COLO668 (cell line): ENCODE data around the gene DNAH3.
A peak's percentile ranks its signal among the peaks of the same experiment; 100 is the strongest.
"Not testable (repeated sequence)": the region's sequence is repeated elsewhere in the genome, so short reads cannot be mapped to it uniquely, and the experiment has no call there.

ENCODE experiments used
- DNase-seq: peaks from one replicate; lab custom pipeline; 2025; ENCODE audit not compliant: unreplicated experiment; lab: John Stamatoyannopoulos, UW

The DNAH3 gene

DNA sequence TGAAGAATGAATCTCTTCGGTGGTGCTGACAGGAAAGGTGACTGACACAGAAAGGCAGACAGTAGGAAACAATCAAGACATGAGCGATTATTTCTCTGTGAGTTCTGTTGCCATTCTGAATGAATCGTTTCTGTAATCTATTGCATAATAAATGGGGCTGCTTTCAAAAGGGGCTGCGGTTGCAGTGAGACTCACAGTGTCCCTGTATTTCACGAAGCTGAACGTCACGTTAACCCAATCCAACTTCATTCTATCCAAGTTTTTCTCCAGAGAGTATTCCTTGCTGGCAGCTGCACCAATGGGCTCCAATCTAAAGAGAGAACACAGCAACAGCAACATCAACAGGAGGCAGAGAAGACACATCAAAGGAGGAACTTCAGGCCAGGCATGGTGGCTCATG lies 75.4 kb downstream of the DNAH3 start:
- DNase-seq: no peak

DNA sequence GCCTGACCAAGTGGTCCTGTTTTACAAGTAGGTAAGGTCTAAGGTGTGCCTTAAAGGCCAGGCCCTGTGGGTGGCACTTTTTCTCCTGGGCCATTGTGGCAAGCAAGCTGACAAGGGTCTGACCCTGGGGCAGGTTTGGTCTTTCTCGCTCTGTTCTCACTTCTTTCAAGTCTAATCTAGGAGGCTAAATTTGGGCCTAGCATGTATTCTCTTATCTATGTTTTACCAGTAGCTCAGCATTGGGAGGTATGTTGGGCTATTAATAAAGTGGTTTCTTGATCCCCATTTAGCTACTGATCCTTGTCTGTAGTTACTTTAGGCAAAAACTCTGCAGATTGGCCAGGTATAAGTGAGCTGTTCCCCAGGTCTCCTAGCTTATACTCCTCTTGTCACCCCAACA lies 77.7 kb downstream of the DNAH3 start:
- no peak for DNase-seq

DNA sequence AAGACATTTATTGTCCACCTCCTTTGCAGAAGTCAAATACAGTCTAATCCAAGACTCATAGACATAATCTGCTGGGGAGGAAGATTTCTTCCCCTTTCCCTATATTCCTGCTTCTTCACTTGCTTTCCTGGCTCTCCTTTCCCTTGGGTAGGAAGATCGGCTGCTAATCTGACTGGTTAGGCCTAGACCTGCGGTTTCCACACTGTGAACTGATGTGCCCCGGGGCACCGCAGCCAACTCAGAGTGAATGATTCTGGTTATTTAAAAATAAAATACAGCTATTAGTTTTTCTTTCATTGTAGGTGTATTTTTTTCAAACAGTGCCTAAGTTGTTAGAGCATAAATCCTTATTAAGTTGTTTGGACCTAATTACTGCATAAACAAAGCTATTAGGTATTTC lies 78.9 kb downstream of the DNAH3 start:
- DNase-seq: no peak

DNA sequence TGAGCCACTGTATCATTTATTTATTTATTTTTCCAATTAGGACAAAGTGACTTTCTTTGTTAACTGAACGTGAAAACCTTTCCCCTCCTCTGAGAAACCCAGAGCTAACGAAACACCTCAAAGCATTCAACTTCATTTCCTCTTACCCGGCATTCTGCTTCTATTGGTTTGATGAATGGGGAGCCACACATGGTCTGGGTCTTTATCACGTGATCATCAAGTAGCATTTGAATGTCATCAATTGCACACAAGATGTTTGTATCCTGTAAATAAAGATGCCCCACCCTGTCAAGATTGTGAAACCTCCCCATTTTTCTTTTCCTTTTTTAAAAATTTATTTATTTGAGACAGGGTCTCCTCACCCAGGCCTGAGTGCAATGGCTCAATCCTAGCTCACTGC lies 80.1 kb downstream of the DNAH3 start:
- no peak for DNase-seq

DNA sequence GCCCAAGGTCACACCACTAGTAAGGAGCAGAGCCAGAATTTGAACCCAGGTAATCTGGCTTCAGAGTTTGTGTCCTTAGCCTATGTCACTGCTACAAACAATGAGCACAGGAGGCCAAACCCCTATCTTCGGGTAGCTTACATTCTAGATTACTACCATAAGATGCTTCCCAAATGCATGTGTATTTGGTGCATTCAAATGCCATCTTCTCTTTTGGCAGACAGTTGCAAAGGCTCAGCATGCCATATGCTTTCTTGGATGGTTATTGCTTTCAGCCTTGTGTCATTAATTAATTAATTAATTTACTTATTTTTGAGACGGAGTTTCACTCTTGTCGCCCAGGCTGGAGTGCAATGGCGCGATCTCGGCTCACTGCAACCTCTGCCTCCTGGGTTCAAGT lies 80.7 kb downstream of the DNAH3 start:
- DNase-seq: no peak

DNA sequence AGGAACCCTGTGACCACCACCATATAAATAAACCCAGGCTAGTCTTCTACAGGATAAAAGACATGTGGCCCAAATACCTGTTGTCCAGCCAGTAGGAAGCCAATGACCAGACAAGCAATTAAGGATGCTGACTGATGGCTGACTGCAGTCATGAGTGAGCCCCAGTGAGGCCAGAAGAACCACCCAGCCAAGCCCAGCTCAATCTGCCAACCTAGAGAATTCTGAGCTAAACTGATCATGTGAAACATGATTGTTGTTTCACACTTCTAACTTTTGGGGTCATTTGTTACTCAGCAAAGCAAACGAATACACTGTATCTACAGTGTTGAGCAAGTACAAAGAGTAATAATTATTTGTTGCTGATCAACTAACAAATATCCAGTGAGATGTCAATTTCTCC lies 86.4 kb downstream of the DNAH3 start:
- DNase-seq: no peak

DNA sequence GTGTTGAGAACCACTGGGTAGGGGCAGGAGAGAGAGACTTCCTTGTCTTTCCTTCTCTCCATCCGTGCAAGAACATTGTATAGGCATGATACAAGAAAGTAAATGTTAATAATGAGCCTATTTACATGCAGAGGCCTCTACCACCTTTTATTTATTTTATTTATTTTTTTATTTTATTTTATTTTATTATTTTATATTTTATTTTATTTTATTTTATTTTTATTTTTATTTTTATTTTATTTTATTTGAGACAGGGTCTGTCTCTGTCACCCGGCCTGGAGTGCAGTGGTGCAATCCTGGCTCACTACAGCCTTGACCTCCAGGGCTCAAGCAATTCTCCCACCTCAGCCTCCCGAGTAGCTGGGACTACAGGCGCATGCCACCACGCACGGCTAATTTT lies 87.3 kb downstream of the DNAH3 start:
- not testable (repeated sequence) for DNase-seq

DNA sequence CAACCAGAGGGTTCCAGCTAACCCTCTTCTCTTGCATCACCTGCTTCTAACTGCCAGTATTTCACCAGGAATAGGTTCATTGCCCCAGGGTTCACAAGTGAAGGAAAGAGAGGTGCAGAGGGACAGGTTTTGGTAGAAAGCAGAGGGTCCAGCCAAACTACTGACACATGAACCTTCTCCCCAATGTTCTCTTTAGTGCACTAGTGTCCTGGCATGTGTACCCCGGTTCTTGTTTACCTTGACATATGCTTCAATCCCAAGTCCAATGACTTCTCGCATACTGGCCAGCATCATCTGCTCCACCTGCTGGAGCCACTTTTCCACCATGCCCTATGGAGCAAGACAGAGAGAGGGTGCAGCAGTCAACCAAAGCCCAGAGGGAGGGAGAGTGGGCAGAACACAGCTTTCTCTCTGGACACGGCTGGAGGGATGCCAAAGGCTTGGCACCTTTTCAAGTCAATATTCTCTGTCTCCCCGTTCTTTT lies 90.6 kb downstream of the DNAH3 start:
- DNase-seq: peak; percentile 10

DNA sequence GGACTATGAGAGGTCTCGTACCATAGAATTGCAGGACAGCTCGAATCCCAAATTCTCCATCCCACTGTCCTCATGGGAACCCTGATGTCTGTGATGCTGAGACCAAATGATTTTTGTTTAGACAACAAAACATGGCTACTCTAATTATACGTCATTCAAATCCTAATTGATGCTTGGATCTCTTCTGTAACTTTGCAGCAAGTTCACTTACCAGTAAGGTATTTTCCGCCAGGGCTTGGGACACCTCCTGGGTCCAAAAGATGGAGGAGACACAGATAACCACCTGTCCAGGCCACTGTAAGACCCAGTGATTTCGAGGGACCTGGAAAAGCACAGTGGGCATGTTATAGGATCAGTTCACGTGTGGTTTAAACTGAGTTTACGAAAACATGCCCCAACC lies 92.8 kb downstream of the DNAH3 start:
- no peak for DNase-seq

DNA sequence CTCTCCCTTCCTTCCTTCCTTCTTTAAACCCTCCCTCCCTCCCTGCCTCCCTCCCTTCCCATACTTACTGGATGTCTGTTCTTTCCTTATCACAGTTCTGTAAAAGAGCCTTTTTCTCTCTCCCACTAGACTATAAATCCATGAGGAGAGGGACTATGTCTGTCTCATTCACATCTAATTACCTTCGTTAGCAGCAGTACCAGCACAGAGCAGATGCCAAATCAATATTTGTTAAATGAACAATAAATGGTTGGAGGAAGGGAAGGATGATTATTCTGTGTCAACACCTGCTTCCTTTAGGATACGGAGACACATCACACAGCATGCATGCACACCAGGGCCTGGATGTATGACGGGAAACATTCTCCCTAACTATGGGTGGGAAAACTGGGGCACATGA lies 94.2 kb downstream of the DNAH3 start:
- peak; percentile 22 for DNase-seq

DNA sequence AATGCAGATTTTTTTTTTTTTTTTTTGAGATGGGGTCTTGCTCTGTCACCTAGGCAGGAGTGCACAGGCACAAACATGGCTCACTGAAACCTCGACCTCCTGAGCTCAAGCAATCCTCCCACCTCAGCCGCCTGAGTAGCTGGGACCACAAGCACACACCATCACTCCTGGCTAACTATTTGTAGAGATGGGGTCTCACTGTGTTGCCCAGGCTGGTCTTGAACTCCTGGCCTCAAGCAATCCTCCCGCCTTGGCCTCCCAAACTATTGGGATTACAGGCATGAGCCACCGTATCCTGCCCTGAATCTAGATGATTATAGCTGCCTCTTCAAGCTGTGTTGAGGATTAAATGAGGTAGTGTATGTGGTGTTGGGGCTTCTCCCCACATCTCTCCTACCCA lies 94.9 kb downstream of the DNAH3 start:
- DNase-seq: not testable (repeated sequence)

DNA sequence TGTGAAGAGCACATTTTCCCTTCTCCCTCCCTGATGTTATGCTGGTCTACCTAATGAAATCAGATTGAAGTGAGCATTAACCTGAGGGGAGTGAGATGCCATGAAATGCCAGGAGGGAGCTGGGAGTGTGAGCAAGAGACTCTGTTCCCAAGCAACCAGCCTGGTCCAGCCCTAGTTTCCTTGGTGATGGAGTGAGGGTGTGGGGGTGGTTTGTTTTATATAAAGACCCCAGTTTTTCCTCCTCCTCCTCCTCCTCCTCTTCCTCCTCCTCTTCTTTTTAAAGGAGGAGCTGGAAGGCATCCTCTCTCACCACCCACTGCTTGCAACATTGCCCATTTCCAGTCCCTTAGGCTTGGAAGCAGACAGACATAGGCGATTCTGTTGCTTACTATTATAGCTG lies 97.1 kb downstream of the DNAH3 start:
- no peak for DNase-seq

DNA sequence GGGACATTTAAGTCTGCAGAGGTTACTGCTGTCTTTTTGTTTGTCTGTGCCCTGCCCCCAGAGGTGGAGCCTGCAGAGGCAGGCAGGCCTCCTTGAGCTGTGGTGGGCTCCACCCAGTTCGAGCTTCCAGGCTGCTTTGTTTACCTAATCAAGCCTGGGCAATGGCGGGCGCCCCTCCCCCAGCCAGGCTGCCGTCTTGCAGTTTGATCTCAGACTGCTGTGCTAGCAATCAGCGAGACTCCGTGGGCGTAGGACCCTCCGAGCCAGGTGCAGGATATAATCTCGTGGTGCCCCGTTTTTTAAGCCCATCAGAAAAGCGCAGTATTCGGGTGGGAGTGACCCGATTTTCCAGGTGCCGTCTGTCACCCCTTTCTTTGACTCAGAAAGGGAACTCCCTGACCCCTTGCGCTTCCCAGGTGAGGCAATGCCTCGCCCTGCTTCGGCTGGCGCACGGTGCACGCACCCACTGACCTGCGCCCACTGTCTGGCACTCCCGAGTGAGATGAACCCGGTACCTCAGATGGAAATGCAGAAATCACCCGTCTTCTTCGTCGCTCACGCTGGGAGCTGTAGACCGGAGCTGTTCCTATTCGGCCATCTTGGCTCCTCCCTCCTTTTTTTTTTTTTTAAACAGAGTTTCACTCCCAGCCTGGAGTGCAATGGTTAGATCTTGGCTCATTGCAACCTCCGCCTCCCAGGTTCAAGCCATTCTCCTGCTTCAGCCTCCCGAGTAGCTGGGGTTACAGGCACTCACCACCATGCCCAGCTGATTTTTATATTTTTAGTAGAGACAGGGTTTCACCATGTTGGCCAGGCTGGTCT lies 102.3 kb downstream of the DNAH3 start:
- DNase-seq: peak; percentile 22

DNA sequence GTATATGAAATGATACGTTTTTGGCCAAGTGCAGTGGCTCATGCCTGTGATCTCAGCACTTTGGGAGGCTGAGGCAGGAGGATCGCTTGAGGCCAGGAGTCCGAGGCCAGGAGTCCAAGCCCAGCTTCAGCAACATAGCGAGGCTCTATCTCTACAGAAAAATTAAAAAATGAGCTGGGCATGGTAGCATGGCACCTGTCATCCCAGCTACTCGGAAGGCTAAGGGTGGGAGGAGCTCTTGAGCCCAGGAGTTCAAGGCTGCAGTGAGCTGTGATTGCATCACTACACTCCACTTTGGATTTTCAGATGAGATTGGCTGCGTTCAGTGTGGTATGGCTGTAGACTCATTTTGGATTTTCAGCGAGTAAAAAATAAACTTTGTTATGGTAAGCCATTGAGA lies 112.4 kb downstream of the DNAH3 start:
- DNase-seq: no peak

DNA sequence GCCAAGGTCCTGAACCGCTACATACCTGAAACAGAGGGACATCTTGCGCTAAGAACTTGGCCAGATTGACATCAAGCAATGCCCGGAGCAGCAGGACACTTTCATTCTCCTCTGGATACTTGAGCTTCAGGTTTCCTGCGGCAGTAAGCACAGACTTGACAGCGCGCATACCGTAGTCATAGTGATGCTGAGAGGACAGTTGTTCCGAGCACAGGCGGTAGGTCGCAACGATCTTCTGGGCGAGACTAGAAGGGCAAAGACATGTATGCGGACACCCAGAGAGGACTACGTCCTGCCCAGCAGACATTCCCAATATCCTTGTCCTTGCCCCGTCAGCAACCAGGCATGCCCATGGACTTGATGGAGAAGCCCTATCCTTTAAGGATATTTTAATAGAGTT lies 112.9 kb downstream of the DNAH3 start:
- no peak for DNase-seq

DNA sequence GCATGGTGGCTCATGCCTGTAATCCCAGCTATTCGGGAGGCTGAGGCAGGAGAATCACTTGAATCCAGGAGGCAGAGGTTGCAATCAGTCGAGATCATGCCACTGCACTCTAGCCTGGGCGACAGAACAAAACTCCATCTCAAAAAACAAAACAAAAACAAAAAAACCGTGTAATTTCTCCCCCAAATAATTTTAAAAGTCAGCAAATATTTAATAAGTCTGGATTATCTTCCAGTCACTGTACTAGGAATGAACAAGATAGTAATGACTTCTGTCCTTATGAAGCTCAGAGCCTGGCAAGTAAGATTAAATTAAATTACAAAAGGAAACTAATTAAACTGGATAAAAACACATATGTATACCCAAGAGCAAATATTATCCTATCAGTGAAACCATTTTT lies 113.5 kb downstream of the DNAH3 start:
- no peak for DNase-seq

DNA sequence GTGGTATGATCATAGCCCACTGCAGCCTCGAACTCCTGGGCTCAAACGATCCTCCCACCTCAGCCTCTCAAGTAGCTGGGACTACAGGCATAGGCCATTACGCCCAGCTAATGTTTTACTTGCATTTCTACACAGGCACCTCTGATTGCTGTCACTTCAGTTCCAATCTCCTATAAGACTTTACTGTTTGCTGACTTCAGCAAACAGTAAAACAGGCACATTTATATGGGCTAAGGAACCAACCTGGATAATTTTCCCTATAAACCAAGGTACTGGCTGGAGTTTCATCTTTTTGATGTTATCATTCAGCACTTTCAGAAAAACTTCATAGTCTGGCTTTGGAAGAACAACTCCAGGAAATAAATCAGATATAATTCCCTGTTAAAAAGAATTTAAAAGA lies 114.2 kb downstream of the DNAH3 start:
- no peak for DNase-seq

DNA sequence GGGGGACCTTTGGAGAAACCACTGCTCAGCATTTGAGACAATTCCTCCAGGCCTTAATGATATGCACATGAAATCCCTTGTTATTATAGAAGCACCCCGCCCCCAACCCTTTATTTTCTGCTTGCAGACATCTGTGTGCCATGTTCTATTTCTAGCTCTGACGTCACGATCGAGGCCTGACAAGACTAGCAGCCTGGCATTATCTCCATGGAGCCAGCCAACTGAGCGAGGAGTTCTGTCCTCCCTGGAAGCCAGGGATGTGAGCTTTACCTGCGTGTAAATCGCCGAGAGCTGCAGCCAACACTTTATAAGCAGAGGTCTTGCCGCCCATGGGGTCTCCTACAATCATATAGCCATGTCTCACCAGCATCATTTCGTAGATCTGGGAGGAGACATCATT lies 116.9 kb downstream of the DNAH3 start:
- DNase-seq: no peak

DNA sequence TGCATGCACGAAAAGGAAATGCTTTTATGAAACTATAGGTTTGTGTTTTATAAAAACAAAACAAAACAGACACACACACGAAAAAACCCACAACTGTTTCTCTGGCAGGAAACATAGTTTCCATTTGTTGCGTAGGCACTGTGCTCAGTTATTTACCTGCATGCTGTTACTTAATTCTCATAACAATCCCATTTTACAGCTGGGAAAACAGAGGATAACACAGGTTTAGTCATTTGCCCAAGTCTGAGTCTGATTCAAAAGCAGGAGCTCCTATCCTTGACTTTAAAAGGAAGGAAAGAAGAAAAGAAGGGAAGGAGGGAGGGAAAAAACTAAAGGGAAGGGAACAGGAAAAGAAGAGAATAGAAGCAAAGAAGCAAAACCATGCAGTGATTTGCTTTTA lies 117.4 kb downstream of the DNAH3 start:
- no peak for DNase-seq

DNA sequence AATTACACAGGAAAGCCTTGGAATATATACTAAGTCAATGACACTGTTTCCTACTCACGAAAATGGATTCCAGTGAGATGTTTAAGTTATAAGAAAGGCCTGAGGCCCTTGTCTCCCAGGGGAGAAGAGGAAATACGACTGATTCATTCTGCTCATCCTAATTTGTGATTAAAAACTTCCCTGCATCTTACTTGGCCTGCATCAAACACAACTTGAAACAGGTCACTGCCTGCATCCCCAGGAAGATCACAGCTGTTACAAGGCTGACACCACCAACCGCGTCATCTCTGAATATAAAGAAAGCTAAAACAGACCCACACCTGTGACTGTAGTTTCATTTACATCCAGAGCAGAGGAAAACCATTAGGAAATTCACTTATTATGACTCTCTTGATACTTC lies 121.9 kb downstream of the DNAH3 start:
- no peak for DNase-seq

DNA sequence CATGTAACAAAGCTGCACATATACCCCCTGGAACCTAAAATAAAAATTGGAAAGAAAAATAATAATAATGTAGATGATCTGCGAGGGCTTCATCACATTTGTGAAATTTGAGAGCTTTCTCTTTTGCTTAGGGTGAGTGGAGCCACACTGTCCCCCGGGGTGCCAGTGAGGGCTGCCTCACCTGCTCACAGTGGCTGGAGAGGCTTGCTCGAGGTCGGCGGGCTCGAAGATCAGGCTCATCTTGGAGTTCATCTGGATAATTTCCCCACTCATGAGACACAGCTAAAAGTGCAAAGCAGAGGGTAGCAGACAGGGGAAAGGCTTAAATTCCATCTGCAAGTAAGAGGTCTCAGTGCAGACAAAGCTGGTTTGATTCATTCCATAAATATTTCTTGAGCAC lies 123.8 kb downstream of the DNAH3 start:
- no peak for DNase-seq

DNA sequence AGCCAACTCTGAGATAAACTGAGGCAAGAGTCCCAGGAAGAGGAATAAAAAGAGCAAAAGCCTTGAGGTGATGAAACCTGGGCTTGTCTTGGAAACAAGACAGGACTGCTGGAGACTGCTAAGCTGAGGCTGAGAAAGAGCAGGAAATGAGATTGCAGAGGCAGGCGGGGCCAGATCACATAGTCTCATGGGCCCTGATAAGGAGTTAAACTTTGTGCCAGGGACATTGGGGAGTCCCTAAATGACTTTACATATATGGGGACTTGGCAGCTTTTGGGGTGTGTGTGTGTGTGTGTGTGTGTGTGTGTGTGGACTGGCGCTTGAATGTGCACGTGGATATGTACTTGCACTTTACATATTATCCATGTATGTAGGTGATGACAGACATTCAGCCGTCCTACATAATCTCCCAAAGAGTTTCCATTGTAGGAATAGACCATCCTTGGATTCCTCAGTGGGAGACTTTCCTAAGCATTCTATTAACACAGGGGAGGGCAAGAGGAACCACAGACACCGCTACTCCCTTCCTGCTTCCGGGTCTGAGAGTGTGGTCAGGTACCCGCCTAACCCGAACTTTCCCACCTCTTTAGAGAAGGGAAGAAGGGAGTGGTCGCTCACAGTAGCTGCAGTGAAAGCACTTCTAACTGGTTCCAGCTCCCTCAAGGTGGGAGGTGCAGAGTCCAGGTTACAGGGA lies 127.0 kb downstream of the DNAH3 start:
- DNase-seq: no peak

DNA sequence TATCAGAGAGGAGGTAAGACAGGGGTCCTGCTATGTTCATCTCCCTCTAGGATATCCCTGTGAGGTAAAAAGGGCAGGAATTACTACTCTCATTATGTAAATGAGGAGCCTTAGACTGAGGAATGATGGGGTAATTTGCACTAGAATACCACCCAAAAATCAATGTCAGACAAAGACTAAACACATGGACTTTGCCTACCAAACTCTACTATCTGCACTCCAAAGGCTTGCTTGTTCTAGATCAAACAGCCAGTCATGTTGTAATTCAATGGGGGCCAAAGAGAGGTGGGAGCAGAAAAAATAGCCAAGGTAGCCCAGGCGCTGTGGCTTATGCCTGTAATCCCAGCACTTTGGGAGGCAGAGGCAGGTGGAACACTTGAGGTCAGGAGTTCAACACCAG lies 129.3 kb downstream of the DNAH3 start:
- no peak for DNase-seq
